HEK293 (cell line): ENCODE results near the gene AP1B1.
A peak's percentile ranks its signal among the peaks of the same experiment; 100 is the strongest.

Source experiments
- GLIS1 ChIP-seq: fragments of 450-650 bp; formaldehyde crosslinking; IDR thresholded peaks from 2 replicates; pipeline ENCODE4 v1.5.1; 2016; ENCODE audit warnings: missing biosample characterization, missing genetic modification characterization
- KLF9 ChIP-seq: fragments of 450-650 bp; formaldehyde crosslinking; IDR thresholded peaks from 2 replicates; pipeline ENCODE4 v1.5.1; 2016; ENCODE audit warnings: missing biosample characterization, missing genetic modification characterization, low read depth
- MEIS1 ChIP-seq: sonication (generic); formaldehyde crosslinking; IDR thresholded peaks from 2 replicates; pipeline ENCODE4 v1.8.1; 2022; ENCODE audit warnings: missing genetic modification reagents, mild to moderate bottlenecking, borderline replicate concordance
- ZBTB17 ChIP-seq: fragments of 450-650 bp; formaldehyde crosslinking; IDR thresholded peaks from 2 replicates; pipeline ENCODE4 v1.5.1; 2016; ENCODE audit warnings: missing biosample characterization, missing genetic modification characterization
- ZBTB7A ChIP-seq: fragments of 450-650 bp; formaldehyde crosslinking; IDR thresholded peaks from 2 replicates; pipeline ENCODE4 v1.5.1; 2016; ENCODE audit warnings: low read depth, missing biosample characterization, missing genetic modification characterization
- ZBTB8A ChIP-seq: fragments of 450-650 bp; formaldehyde crosslinking; IDR thresholded peaks from 2 replicates; pipeline ENCODE4 v1.5.1; 2016; ENCODE audit warnings: missing biosample characterization, missing genetic modification characterization
- ZFP41 ChIP-seq: fragments of 450-650 bp; formaldehyde crosslinking; IDR thresholded peaks from 2 replicates; pipeline ENCODE4 v1.5.1; 2016; ENCODE audit warnings: missing biosample characterization, missing genetic modification characterization, borderline replicate concordance
- ZNF114 ChIP-seq: fragments of 450-650 bp; formaldehyde crosslinking; IDR thresholded peaks from 2 replicates; pipeline ENCODE4 v1.5.0; 2017; ENCODE audit warnings: missing biosample characterization, missing genetic modification characterization
- ZNF146 ChIP-seq: fragments of 450-650 bp; formaldehyde crosslinking; IDR thresholded peaks from 2 replicates; pipeline ENCODE4 v1.5.1; 2016; ENCODE audit warnings: missing biosample characterization, missing genetic modification characterization
- ZNF202 ChIP-seq: fragments of 450-650 bp; formaldehyde crosslinking; IDR thresholded peaks from 2 replicates; pipeline ENCODE4 v1.5.1; 2016; ENCODE audit warnings: missing biosample characterization, missing genetic modification characterization, borderline replicate concordance
- ZNF223 ChIP-seq: fragments of 450-650 bp; formaldehyde crosslinking; IDR thresholded peaks from 2 replicates; pipeline ENCODE4 v1.5.1; 2016; ENCODE audit warnings: missing biosample characterization, missing genetic modification characterization
- ZNF311 ChIP-seq: fragments of 450-650 bp; formaldehyde crosslinking; IDR thresholded peaks from 2 replicates; pipeline ENCODE4 v1.5.1; 2017; ENCODE audit warnings: missing biosample characterization, missing genetic modification characterization, borderline replicate concordance
- ZNF549 ChIP-seq: fragments of 450-650 bp; IDR thresholded peaks from 2 replicates; pipeline ENCODE4 v1.5.1; 2018; ENCODE audit warnings: missing biosample characterization, missing genetic modification characterization, mild to moderate bottlenecking, inconsistent platforms, moderate library complexity
- ZNF571 ChIP-seq: fragments of 450-650 bp; formaldehyde crosslinking; IDR thresholded peaks from 2 replicates; pipeline ENCODE4 v1.5.0; 2017; ENCODE audit warnings: missing biosample characterization, missing genetic modification characterization
- ZNF629 ChIP-seq: fragments of 450-650 bp; formaldehyde crosslinking; IDR thresholded peaks from 2 replicates; pipeline ENCODE4 v1.5.1; 2017; ENCODE audit warnings: missing biosample characterization, missing genetic modification characterization
- ZNF76 ChIP-seq: fragments of 450-650 bp; formaldehyde crosslinking; IDR thresholded peaks from 2 replicates; pipeline ENCODE4; 2016; ENCODE audit warnings: low read depth, missing biosample characterization, missing genetic modification characterization, borderline replicate concordance
- ZNF768 ChIP-seq: fragments of 450-650 bp; formaldehyde crosslinking; IDR thresholded peaks from 2 replicates; pipeline ENCODE4 v1.5.1; 2018; ENCODE audit warnings: missing biosample characterization, mild to moderate bottlenecking, missing genetic modification characterization
- TF ChIP-seq, protein P1 (sequence below): fragments of 450-650 bp; formaldehyde crosslinking; IDR thresholded peaks from 2 replicates; pipeline ENCODE4 v1.5.1; 2016; ENCODE audit warnings: missing biosample characterization, missing genetic modification characterization, borderline replicate concordance
- TF ChIP-seq, protein P2 (sequence below): fragments of 450-650 bp; formaldehyde crosslinking; IDR thresholded peaks from 2 replicates; pipeline ENCODE4 v1.5.1; 2016; ENCODE audit warnings: missing biosample characterization, missing genetic modification characterization
- TF ChIP-seq, protein P3 (sequence below): fragments of 450-650 bp; formaldehyde crosslinking; IDR thresholded peaks from 2 replicates; pipeline ENCODE4 v1.5.1; 2017; ENCODE audit warnings: missing biosample characterization, mild to moderate bottlenecking, missing genetic modification characterization, moderate library complexity
- TF ChIP-seq, protein P4 (sequence below): fragments of 450-650 bp; formaldehyde crosslinking; IDR thresholded peaks from 2 replicates; pipeline ENCODE4 v1.5.1; 2016; ENCODE audit warnings: missing biosample characterization, missing genetic modification characterization
- TF ChIP-seq, protein P5 (sequence below): fragments of 450-650 bp; IDR thresholded peaks from 2 replicates; pipeline ENCODE4 v1.5.1; 2018; ENCODE audit warnings: missing biosample characterization, missing genetic modification characterization
- TF ChIP-seq, protein P6 (sequence below): fragments of 450-650 bp; formaldehyde crosslinking; IDR thresholded peaks from 2 replicates; pipeline ENCODE4 v1.5.1; 2016; ENCODE audit warnings: missing biosample characterization, missing genetic modification characterization
- TF ChIP-seq, protein P7 (sequence below): fragments of 450-650 bp; formaldehyde crosslinking; IDR thresholded peaks from 2 replicates; pipeline ENCODE4 v1.5.1; 2016; ENCODE audit warnings: missing biosample characterization, missing genetic modification characterization

AP1B1 gene

DNA sequence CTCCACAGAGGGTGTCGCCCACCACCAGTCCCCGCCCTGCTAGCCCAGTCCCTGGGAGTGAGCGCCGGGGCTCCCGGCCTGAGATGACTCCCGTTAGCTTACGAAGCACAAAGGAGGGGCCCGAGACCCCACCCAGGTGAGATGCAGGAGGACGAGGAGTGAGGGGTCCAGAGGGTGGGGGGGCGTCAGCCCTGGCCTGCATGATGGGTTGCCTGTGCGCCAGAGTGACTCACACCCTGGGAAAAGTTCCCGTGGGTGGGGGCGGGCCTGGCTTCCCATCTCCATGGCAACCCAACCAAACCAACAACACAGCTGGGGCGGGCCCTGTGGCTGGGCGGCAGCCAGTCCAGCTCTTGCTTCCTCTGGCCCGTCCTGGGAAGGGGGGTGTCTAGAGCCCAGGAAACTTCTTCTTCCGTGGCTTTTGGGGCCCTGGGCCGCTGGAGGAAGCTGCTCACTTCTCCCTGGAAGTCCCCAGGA, 77.5 kb downstream of the AP1B1 start (continued):
- TF ChIP-seq, protein P1, sequence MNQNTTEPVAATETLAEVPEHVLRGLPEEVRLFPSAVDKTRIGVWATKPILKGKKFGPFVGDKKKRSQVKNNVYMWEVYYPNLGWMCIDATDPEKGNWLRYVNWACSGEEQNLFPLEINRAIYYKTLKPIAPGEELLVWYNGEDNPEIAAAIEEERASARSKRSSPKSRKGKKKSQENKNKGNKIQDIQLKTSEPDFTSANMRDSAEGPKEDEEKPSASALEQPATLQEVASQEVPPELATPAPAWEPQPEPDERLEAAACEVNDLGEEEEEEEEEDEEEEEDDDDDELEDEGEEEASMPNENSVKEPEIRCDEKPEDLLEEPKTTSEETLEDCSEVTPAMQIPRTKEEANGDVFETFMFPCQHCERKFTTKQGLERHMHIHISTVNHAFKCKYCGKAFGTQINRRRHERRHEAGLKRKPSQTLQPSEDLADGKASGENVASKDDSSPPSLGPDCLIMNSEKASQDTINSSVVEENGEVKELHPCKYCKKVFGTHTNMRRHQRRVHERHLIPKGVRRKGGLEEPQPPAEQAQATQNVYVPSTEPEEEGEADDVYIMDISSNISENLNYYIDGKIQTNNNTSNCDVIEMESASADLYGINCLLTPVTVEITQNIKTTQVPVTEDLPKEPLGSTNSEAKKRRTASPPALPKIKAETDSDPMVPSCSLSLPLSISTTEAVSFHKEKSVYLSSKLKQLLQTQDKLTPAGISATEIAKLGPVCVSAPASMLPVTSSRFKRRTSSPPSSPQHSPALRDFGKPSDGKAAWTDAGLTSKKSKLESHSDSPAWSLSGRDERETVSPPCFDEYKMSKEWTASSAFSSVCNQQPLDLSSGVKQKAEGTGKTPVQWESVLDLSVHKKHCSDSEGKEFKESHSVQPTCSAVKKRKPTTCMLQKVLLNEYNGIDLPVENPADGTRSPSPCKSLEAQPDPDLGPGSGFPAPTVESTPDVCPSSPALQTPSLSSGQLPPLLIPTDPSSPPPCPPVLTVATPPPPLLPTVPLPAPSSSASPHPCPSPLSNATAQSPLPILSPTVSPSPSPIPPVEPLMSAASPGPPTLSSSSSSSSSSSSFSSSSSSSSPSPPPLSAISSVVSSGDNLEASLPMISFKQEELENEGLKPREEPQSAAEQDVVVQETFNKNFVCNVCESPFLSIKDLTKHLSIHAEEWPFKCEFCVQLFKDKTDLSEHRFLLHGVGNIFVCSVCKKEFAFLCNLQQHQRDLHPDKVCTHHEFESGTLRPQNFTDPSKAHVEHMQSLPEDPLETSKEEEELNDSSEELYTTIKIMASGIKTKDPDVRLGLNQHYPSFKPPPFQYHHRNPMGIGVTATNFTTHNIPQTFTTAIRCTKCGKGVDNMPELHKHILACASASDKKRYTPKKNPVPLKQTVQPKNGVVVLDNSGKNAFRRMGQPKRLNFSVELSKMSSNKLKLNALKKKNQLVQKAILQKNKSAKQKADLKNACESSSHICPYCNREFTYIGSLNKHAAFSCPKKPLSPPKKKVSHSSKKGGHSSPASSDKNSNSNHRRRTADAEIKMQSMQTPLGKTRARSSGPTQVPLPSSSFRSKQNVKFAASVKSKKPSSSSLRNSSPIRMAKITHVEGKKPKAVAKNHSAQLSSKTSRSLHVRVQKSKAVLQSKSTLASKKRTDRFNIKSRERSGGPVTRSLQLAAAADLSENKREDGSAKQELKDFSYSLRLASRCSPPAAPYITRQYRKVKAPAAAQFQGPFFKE (tag by site-specific recombination), result no peak
- TF ChIP-seq ZNF768 (tag by site-specific recombination) (no peak), ZNF629 (peak; percentile 29; the same call in 1 of the 2 replicates), GLIS1 (tag by site-specific recombination) (peak; percentile 65), MEIS1 (CRISPR knock-in tag) (no peak), ZFP41 (no peak), ZBTB7A (tag by site-specific recombination) (peak; percentile 40; the same call in 1 of the 2 replicates), ZNF202 (tag by site-specific recombination) (no peak), ZNF76 (tag by site-specific recombination) (no peak), ZNF311 (tag by site-specific recombination) (no peak), ZNF223 (no peak), ZNF571 (tag by site-specific recombination) (no peak), ZNF114 (tag by site-specific recombination) (no peak), KLF9 (tag by site-specific recombination) (peak; percentile 80), ZBTB17 (tag by site-specific recombination) (peak; percentile 48), ZBTB8A (tag by site-specific recombination) (0 out of 2 replicates have a peak, but pooled peaks have one; percentile 14), ZNF549 (tag by site-specific recombination) (no peak), ZNF146 (tag by site-specific recombination) (no peak)
- TF ChIP-seq, protein P2, sequence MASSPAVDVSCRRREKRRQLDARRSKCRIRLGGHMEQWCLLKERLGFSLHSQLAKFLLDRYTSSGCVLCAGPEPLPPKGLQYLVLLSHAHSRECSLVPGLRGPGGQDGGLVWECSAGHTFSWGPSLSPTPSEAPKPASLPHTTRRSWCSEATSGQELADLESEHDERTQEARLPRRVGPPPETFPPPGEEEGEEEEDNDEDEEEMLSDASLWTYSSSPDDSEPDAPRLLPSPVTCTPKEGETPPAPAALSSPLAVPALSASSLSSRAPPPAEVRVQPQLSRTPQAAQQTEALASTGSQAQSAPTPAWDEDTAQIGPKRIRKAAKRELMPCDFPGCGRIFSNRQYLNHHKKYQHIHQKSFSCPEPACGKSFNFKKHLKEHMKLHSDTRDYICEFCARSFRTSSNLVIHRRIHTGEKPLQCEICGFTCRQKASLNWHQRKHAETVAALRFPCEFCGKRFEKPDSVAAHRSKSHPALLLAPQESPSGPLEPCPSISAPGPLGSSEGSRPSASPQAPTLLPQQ (tag by site-specific recombination), result 0 out of 2 replicates have a peak, but pooled peaks have one; percentile 60
- TF ChIP-seq, protein P3, sequence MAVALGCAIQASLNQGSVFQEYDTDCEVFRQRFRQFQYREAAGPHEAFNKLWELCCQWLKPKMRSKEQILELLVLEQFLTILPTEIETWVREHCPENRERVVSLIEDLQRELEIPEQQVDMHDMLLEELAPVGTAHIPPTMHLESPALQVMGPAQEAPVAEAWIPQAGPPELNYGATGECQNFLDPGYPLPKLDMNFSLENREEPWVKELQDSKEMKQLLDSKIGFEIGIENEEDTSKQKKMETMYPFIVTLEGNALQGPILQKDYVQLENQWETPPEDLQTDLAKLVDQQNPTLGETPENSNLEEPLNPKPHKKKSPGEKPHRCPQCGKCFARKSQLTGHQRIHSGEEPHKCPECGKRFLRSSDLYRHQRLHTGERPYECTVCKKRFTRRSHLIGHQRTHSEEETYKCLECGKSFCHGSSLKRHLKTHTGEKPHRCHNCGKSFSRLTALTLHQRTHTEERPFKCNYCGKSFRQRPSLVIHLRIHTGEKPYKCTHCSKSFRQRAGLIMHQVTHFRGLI (tag by site-specific recombination), result peak; percentile 44; the same call in 1 of the 2 replicates
- TF ChIP-seq, protein P4, sequence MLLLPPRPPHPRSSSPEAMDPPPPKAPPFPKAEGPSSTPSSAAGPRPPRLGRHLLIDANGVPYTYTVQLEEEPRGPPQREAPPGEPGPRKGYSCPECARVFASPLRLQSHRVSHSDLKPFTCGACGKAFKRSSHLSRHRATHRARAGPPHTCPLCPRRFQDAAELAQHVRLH (tag by site-specific recombination), result no peak
- TF ChIP-seq, protein P5, sequence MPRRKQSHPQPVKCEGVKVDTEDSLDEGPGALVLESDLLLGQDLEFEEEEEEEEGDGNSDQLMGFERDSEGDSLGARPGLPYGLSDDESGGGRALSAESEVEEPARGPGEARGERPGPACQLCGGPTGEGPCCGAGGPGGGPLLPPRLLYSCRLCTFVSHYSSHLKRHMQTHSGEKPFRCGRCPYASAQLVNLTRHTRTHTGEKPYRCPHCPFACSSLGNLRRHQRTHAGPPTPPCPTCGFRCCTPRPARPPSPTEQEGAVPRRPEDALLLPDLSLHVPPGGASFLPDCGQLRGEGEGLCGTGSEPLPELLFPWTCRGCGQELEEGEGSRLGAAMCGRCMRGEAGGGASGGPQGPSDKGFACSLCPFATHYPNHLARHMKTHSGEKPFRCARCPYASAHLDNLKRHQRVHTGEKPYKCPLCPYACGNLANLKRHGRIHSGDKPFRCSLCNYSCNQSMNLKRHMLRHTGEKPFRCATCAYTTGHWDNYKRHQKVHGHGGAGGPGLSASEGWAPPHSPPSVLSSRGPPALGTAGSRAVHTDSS, result no peak
- TF ChIP-seq, protein P6, sequence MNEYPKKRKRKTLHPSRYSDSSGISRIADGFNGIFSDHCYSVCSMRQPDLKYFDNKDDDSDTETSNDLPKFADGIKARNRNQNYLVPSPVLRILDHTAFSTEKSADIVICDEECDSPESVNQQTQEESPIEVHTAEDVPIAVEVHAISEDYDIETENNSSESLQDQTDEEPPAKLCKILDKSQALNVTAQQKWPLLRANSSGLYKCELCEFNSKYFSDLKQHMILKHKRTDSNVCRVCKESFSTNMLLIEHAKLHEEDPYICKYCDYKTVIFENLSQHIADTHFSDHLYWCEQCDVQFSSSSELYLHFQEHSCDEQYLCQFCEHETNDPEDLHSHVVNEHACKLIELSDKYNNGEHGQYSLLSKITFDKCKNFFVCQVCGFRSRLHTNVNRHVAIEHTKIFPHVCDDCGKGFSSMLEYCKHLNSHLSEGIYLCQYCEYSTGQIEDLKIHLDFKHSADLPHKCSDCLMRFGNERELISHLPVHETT, result no peak
- TF ChIP-seq, protein P7, sequence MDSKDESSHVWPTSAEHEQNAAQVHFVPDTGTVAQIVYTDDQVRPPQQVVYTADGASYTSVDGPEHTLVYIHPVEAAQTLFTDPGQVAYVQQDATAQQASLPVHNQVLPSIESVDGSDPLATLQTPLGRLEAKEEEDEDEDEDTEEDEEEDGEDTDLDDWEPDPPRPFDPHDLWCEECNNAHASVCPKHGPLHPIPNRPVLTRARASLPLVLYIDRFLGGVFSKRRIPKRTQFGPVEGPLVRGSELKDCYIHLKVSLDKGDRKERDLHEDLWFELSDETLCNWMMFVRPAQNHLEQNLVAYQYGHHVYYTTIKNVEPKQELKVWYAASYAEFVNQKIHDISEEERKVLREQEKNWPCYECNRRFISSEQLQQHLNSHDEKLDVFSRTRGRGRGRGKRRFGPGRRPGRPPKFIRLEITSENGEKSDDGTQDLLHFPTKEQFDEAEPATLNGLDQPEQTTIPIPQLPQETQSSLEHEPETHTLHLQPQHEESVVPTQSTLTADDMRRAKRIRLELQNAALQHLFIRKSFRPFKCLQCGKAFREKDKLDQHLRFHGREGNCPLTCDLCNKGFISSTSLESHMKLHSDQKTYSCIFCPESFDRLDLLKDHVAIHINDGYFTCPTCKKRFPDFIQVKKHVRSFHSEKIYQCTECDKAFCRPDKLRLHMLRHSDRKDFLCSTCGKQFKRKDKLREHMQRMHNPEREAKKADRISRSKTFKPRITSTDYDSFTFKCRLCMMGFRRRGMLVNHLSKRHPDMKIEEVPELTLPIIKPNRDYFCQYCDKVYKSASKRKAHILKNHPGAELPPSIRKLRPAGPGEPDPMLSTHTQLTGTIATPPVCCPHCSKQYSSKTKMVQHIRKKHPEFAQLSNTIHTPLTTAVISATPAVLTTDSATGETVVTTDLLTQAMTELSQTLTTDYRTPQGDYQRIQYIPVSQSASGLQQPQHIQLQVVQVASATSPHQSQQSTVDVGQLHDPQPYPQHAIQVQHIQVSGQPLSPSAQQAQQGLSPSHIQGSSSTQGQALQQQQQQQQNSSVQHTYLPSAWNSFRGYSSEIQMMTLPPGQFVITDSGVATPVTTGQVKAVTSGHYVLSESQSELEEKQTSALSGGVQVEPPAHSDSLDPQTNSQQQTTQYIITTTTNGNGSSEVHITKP (tag by site-specific recombination), result peak; percentile 41; the same call in 1 of the 2 replicates
